C4-2B (cell line): ENCODE results near the gene GABRR3.

Experiments used
- CTCF ChIP-seq: fragments of 450-650 bp; conservative IDR thresholded peaks from 2 replicates; pipeline ENCODE4 v1.5.1; 2017; ENCODE audit warnings: mild to moderate bottlenecking
- ZFX ChIP-seq: fragments of 450-650 bp; IDR thresholded peaks from 2 replicates; pipeline ENCODE4 v1.6.1; 2017

- TF ChIP-seq CTCF: no peak
- no peak for TF ChIP-seq ZFX
Observed at GRCh38 chr3:98073486-98073885, 38.4 kb upstream of the GABRR3 start.
